Astrocyte (in vitro differentiated cells and primary cell): ENCODE results near the gene ZNF442.

Experiments used
- EZH2 ChIP-seq: IDR thresholded peaks from 2 replicates; pipeline ENCODE4 v1.6.1; 2012; ENCODE audit warnings: mild to moderate bottlenecking, low read length, inconsistent platforms; ENCODE audit not compliant: insufficient read depth
- TF ChIP-seq, protein P1 (sequence below): IDR thresholded peaks from 2 replicates; pipeline ENCODE4 v1.5.1; 2011; ENCODE audit warnings: low read depth, mild to moderate bottlenecking, inconsistent platforms, low read length, moderate library complexity; ENCODE audit not compliant: insufficient read depth

DNA sequence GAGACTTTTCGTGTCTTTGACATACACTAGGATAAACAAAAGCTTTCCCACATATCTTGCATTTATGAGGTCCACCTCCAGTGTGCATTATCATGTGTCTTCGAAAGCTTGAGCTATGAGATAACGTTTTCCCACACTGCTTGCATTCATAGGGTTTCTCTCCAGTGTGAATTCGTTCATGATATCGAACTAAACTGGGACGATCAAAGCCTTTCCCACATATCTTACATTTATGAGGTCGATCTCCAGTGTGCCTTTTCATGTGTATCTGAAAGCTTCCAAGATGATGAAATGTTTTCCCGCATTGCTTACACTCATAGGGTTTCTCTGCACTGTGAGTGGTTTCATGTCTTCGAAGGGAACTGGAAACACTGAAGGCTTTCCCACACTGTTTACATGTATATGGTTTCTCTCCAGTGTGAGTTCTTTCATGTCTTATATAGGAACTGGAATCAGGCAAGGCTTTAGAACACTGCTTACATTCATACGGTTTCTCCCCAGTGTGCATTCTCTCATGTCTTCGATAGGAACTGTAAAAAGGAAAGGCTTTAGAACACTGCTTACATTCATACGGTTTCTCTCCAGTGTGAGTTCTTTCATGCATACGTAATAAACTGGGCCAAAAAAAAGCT, 46.6 kb downstream of the ZNF442 start:
- TF ChIP-seq, protein P1, sequence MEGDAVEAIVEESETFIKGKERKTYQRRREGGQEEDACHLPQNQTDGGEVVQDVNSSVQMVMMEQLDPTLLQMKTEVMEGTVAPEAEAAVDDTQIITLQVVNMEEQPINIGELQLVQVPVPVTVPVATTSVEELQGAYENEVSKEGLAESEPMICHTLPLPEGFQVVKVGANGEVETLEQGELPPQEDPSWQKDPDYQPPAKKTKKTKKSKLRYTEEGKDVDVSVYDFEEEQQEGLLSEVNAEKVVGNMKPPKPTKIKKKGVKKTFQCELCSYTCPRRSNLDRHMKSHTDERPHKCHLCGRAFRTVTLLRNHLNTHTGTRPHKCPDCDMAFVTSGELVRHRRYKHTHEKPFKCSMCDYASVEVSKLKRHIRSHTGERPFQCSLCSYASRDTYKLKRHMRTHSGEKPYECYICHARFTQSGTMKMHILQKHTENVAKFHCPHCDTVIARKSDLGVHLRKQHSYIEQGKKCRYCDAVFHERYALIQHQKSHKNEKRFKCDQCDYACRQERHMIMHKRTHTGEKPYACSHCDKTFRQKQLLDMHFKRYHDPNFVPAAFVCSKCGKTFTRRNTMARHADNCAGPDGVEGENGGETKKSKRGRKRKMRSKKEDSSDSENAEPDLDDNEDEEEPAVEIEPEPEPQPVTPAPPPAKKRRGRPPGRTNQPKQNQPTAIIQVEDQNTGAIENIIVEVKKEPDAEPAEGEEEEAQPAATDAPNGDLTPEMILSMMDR = no peak
- TF ChIP-seq EZH2 = no peak
